ENCODE data around the gene DENND2C.

GRCh38 chr1:114536043-114536442 lies 133.8 kb downstream of the DENND2C start:
- TF ChIP-seq SUZ12 (IDR thresholded peaks at IDR 0.05; ENCODE audit: extremely low read depth, insufficient read depth, insufficient read length), result no peak
- no peak for TF ChIP-seq YY1 (IDR thresholded peaks at IDR 0.05; ENCODE audit: insufficient read depth, insufficient read length)
- no peak for TF ChIP-seq ZNF274 (IDR thresholded peaks at IDR 0.05; ENCODE audit: low read depth, low read length)

Measured in NT2/D1 (cell line).